HEK293T (cell line): ENCODE results near the gene CLEC18B.
"Not testable (repeated sequence)": the region's sequence is repeated elsewhere in the genome, so short reads cannot be mapped to it uniquely, and the experiment has no call there.

Experiments used
- ARNT ChIP-seq: fragments of 450-650 bp; IDR thresholded peaks from 2 replicates; pipeline ENCODE4 v1.6.1; 2017; ENCODE audit warnings: mild to moderate bottlenecking
- BHLHE40 ChIP-seq: fragments of 450-650 bp; IDR thresholded peaks from 2 replicates; pipeline ENCODE4 v1.6.1; 2016; ENCODE audit warnings: mild to moderate bottlenecking, moderate library complexity, borderline replicate concordance
- ELF4 ChIP-seq: fragments of 450-650 bp; IDR thresholded peaks from 2 replicates; pipeline ENCODE4 v1.6.1; 2017; ENCODE audit warnings: antibody characterized with exemption
- FOXA1 ChIP-seq: fragments of 450-650 bp; IDR thresholded peaks from 2 replicates; pipeline ENCODE4 v1.6.1; 2016; ENCODE audit warnings: mild to moderate bottlenecking
- FOXK2 ChIP-seq: fragments of 450-650 bp; IDR thresholded peaks from 2 replicates; pipeline ENCODE4 v1.6.1; 2016; ENCODE audit warnings: mild to moderate bottlenecking
- FOXM1 ChIP-seq: fragments of 450-650 bp; IDR thresholded peaks from 2 replicates; pipeline ENCODE4 v1.6.1; 2017; ENCODE audit warnings: mild to moderate bottlenecking, borderline replicate concordance
- HDGF ChIP-seq: fragments of 450-650 bp; IDR thresholded peaks from 2 replicates; pipeline ENCODE4 v1.6.1; 2017; ENCODE audit warnings: antibody characterized with exemption, borderline replicate concordance
- SP1 ChIP-seq: fragments of 450-650 bp; IDR thresholded peaks from 2 replicates; pipeline ENCODE4 v1.6.1; 2017
- SUZ12 ChIP-seq: fragments of 450-650 bp; IDR thresholded peaks from 2 replicates; pipeline ENCODE4 v1.6.1; 2016; ENCODE audit warnings: mild to moderate bottlenecking
- TARDBP ChIP-seq: fragments of 450-650 bp; IDR thresholded peaks from 2 replicates; pipeline ENCODE4 v1.6.1; 2016
- ZNF384 ChIP-seq: fragments of 450-650 bp; IDR thresholded peaks from 2 replicates; pipeline ENCODE4 v1.6.1; 2016
- TF ChIP-seq, protein P1 (sequence below): fragments of 450-650 bp; IDR thresholded peaks from 2 replicates; pipeline ENCODE4 v1.6.1; 2016

DNA sequence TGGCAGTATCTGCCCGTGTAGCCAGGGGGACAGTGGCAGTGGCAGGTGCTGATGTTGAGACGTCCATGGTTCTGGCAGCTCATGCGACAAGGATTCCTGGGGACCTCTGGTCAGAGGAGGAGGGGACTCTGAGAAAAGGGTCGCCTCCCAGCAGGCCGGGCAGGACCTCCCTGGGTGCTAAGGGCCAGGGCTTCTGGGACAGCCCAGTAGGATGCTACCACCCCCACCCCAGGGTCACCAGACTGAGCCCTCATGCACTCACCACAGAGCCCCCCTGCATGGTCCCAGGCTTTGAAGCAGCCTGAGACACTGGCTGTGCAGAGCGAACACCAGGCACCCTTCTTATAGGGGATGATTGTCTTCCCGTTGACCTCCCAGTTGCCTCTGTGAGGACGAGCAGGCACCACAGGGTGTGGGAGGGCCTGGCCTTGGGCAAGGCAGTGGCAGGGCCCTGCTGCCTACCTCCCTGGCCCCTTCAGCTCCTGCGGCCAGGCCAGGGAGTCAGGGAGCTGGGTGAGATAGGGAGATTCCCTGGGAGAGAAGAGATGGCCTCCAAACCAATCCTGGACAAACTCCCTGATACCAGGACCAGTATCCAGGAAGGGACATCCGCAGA lies 8.4 kb downstream of the CLEC18B start:
- TF ChIP-seq, protein P1, sequence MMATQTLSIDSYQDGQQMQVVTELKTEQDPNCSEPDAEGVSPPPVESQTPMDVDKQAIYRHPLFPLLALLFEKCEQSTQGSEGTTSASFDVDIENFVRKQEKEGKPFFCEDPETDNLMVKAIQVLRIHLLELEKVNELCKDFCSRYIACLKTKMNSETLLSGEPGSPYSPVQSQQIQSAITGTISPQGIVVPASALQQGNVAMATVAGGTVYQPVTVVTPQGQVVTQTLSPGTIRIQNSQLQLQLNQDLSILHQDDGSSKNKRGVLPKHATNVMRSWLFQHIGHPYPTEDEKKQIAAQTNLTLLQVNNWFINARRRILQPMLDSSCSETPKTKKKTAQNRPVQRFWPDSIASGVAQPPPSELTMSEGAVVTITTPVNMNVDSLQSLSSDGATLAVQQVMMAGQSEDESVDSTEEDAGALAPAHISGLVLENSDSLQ: not testable (repeated sequence)
- TF ChIP-seq BHLHE40, SP1, HDGF, ELF4, ZNF384, FOXA1, SUZ12, FOXK2, FOXM1, TARDBP, ARNT: not testable (repeated sequence)
